H1 (cell line): Measurements from ENCODE around the gene CCNK. TPM values are rescaled to one million over a fixed set of nuclear protein-coding genes. Genes with fewer than 3 reads are reported as not detected.
A peak's percentile ranks its signal among the peaks of the same experiment; 100 is the strongest.

ENCODE experiments used
- CTCF ChIA-PET: fragments of 300-600 bp; sonication (Branson Sonifier 250); formaldehyde crosslinking; loops from one replicate; lab custom pipeline; 2021; ENCODE audit not compliant: partially characterized antibody; lab: Charles Lee
- POLR2A ChIA-PET: fragments of 300-600 bp; sonication (Branson Sonifier 250); formaldehyde crosslinking; loops from one replicate; lab custom pipeline; 2021; ENCODE audit warnings: inconsistent platforms; ENCODE audit not compliant: partially characterized antibody; lab: Charles Lee
- DNase-seq, 2 experiments: peaks; one replicate each; pipeline versions ENCODE4 v3.0.0 to v3.0.0-alpha.2; 2010 to 2022; ENCODE audit warnings: low spot score in 2 of 2, low read depth in 1 of 2, mixed read lengths in 1 of 2
- FAIRE-seq: peaks from 2 replicates; lab custom pipeline; 2011; peaks lifted over from hg19 to GRCh38; lab: Jason Lieb, UNC
- H2AFZ ChIP-seq: 2 replicates; pipeline ENCODE4 v1.8.1; 2012; ENCODE audit warnings: low read length, inconsistent platforms
- H2AK5ac ChIP-seq: 2 replicates; pipeline ENCODE4 v1.6.1; 2013; ENCODE audit warnings: low read depth, low read length
- H2BK120ac ChIP-seq: replicated peaks from 2 replicates; pipeline ENCODE3; 2013; ENCODE audit warnings: low read depth, low read length, inconsistent platforms
- H2BK12ac ChIP-seq: 2 replicates; pipeline ENCODE4 v1.6.1; 2013; ENCODE audit warnings: low read depth, low read length
- H2BK15ac ChIP-seq: 2 replicates; pipeline ENCODE4 v1.6.1; 2013; ENCODE audit warnings: low read length
- H2BK20ac ChIP-seq: 2 replicates; pipeline ENCODE4 v1.6.1; 2013; ENCODE audit warnings: low read length
- H2BK5ac ChIP-seq: 2 replicates; pipeline ENCODE4 v1.6.1; 2013; ENCODE audit warnings: low read depth, low read length
- H3K14ac ChIP-seq: 2 replicates; pipeline ENCODE4 v1.6.1; 2013; ENCODE audit warnings: inconsistent platforms; ENCODE audit not compliant: insufficient read length
- H3K18ac ChIP-seq: 2 replicates; pipeline ENCODE4 v1.6.1; 2013; ENCODE audit warnings: low read length; ENCODE audit errors: extremely low read depth
- H3K23ac ChIP-seq: 2 replicates; pipeline ENCODE4 v1.6.1; 2013; ENCODE audit warnings: inconsistent platforms; ENCODE audit not compliant: insufficient read length
- H3K23me2 ChIP-seq: 2 replicates; pipeline ENCODE4 v1.6.1; 2013; ENCODE audit warnings: low read depth, low read length
- H3K27ac ChIP-seq: 2 replicates; pipeline ENCODE4 v1.6.1; 2011; ENCODE audit warnings: low read depth, low read length, inconsistent platforms
- H3K27me3 ChIP-seq, 4 experiments: replicated peaks in 1 of 4; 1 replicate in 1 of 4; 2 replicates in 3 of 4; pipeline versions ENCODE4 v1.6.1 to v1.8.1; 2011 to 2013; ENCODE audit warnings: low read length in 3 of 4, mild to moderate bottlenecking in 3 of 4, inconsistent platforms in 2 of 4, mixed read lengths in 2 of 4, moderate library complexity in 1 of 4; ENCODE audit not compliant: control insufficient read depth in 3 of 4, insufficient read depth in 3 of 4; ENCODE audit errors: extremely low read depth in 1 of 4
- H3K36me3 ChIP-seq, 4 experiments: 2 replicates each; pipeline versions ENCODE4 v1.6.1 to v1.8.1; 2011 to 2013; ENCODE audit warnings: mild to moderate bottlenecking in 4 of 4, low read length in 3 of 4, moderate library complexity in 2 of 4, control low read depth in 1 of 4, inconsistent platforms in 1 of 4; ENCODE audit not compliant: insufficient read depth in 4 of 4, control insufficient read depth in 2 of 4
- H3K4ac ChIP-seq: replicated peaks from 2 replicates; pipeline ENCODE3; 2013; ENCODE audit warnings: low read length, low read depth, mixed read lengths, inconsistent platforms; ENCODE audit not compliant: insufficient read length
- H3K4me1 ChIP-seq, 4 experiments: replicated peaks in 1 of 4; 1 replicate in 1 of 4; 2 replicates in 3 of 4; pipeline versions ENCODE4 v1.6.1 to v1.8.1; 2011 to 2013; ENCODE audit warnings: low read length in 3 of 4, inconsistent platforms in 2 of 4, mixed read lengths in 1 of 4; ENCODE audit not compliant: insufficient read depth in 4 of 4, control insufficient read depth in 3 of 4
- H3K4me2 ChIP-seq, 2 experiments: 2 replicates each; pipeline versions ENCODE4 v1.6.1 to v1.8.1; 2011 to 2013; ENCODE audit warnings: low read depth in 2 of 2, low read length in 2 of 2, control low read depth in 1 of 2, inconsistent platforms in 1 of 2, mild to moderate bottlenecking in 1 of 2; ENCODE audit not compliant: insufficient read depth in 1 of 2
- H3K4me3 ChIP-seq, 4 experiments: fragments of 200-600, 300-600 bp in 1 of 4; sonication (generic), shearing (Covaris generic), sonication (Bioruptor Twin) in 1 of 4; 2 replicates each; pipeline versions ENCODE4 v1.5.1 to v1.8.1; 2011 to 2016; ENCODE audit warnings: low read length in 4 of 4, low read depth in 3 of 4, control low read depth in 2 of 4, inconsistent platforms in 2 of 4, mild to moderate bottlenecking in 2 of 4, mixed read lengths in 1 of 4, moderate library complexity in 1 of 4; ENCODE audit not compliant: insufficient read depth in 2 of 4; ENCODE audit errors: extremely low read depth in 1 of 4
- H3K56ac ChIP-seq: replicated peaks from 2 replicates; pipeline ENCODE3; 2013; ENCODE audit warnings: low read depth, mild to moderate bottlenecking, mixed read lengths, low read length, inconsistent platforms; ENCODE audit not compliant: insufficient read length
- H3K79me1 ChIP-seq: 2 replicates; pipeline ENCODE4 v1.6.1; 2013; ENCODE audit warnings: low read depth, low read length, control low read depth
- H3K79me2 ChIP-seq, 2 experiments: 2 replicates each; pipeline versions ENCODE4 v1.6.1 to v1.8.1; 2012 to 2013; ENCODE audit warnings: low read length in 2 of 2, mild to moderate bottlenecking in 2 of 2, inconsistent platforms in 1 of 2; ENCODE audit not compliant: insufficient read depth in 2 of 2, control insufficient read depth in 1 of 2
- H3K9ac ChIP-seq, 4 experiments: replicated peaks in 1 of 4; 1 replicate in 1 of 4; 2 replicates in 3 of 4; pipeline versions ENCODE4 v1.6.1 to v1.8.1; 2011 to 2013; ENCODE audit warnings: low read depth in 3 of 4, low read length in 3 of 4, control low read depth in 2 of 4, mild to moderate bottlenecking in 2 of 4, moderate library complexity in 2 of 4, inconsistent platforms in 1 of 4; ENCODE audit errors: extremely low read depth in 1 of 4
- H3K9me3 ChIP-seq, 2 experiments: 2 replicates each; pipeline versions ENCODE4 v1.6.1 to v1.8.1; 2012 to 2013; ENCODE audit warnings: mild to moderate bottlenecking in 2 of 2, moderate library complexity in 2 of 2, control low read depth in 1 of 2, inconsistent platforms in 1 of 2, low read depth in 1 of 2, low read length in 1 of 2, mixed read lengths in 1 of 2; ENCODE audit not compliant: insufficient read depth in 2 of 2
- H4K20me1 ChIP-seq, 2 experiments: replicated peaks in 1 of 2; 2 replicates each; pipeline versions ENCODE3 to v1.8.1; 2011 to 2013; ENCODE audit warnings: inconsistent platforms in 2 of 2, low read length in 2 of 2, mild to moderate bottlenecking in 1 of 2; ENCODE audit not compliant: insufficient read depth in 2 of 2, control insufficient read depth in 1 of 2
- H4K5ac ChIP-seq: 2 replicates; pipeline ENCODE4 v1.6.1; 2013; ENCODE audit warnings: low read length, low read depth, mixed read lengths, inconsistent platforms; ENCODE audit not compliant: insufficient read length
- H4K8ac ChIP-seq: 2 replicates; pipeline ENCODE4 v1.8.0; 2013; ENCODE audit warnings: mild to moderate bottlenecking, moderate library complexity, low read length, inconsistent platforms; ENCODE audit not compliant: insufficient read depth; ENCODE audit errors: extremely low read depth
- H4K91ac ChIP-seq: replicated peaks from 2 replicates; pipeline ENCODE3; 2013; ENCODE audit warnings: low read length, mixed read lengths, inconsistent platforms; ENCODE audit not compliant: insufficient read length
- ATF3 ChIP-seq: IDR thresholded peaks from 2 replicates; pipeline ENCODE4 v1.6.1; 2011; ENCODE audit warnings: low read depth, mild to moderate bottlenecking, low read length; ENCODE audit not compliant: insufficient read depth
- BACH1 ChIP-seq: IDR thresholded peaks from 2 replicates; pipeline ENCODE4 v1.6.1; 2012; ENCODE audit warnings: low read length, improper control_type of control experiment
- CHD2 ChIP-seq: IDR thresholded peaks from 2 replicates; pipeline ENCODE4 v1.6.1; 2012; ENCODE audit warnings: low read length, improper control_type of control experiment
- CREB1 ChIP-seq: IDR thresholded peaks from 2 replicates; pipeline ENCODE4 v1.6.1; 2012; ENCODE audit warnings: inconsistent platforms
- HDAC6 ChIP-seq: IDR thresholded peaks from one replicate; pipeline ENCODE4 v1.7.1; 2012; ENCODE audit warnings: low read depth, mild to moderate bottlenecking, inconsistent platforms, low read length, moderate library complexity
- RBBP5 ChIP-seq: IDR thresholded peaks from 2 replicates; pipeline ENCODE4 v1.7.1; 2012; ENCODE audit warnings: low read depth, mild to moderate bottlenecking, inconsistent platforms, low read length, moderate library complexity, borderline replicate concordance
- SAP30 ChIP-seq: fragments of 300-600 bp; sonication (generic); IDR thresholded peaks from 2 replicates; pipeline ENCODE4 v1.7.1; 2012; ENCODE audit warnings: low read length, moderate library complexity, mild to moderate bottlenecking, inconsistent platforms; ENCODE audit not compliant: insufficient read depth, insufficient replicate concordance
- SIN3A ChIP-seq, 2 experiments: IDR thresholded peaks in 1 of 2; conservative IDR thresholded peaks in 1 of 2; 2 replicates each; pipeline ENCODE4 v1.6.1; 2011 to 2012; ENCODE audit warnings: low read length in 2 of 2, improper control_type of control experiment in 1 of 2, low read depth in 1 of 2, mild to moderate bottlenecking in 1 of 2
- SIX5 ChIP-seq: IDR thresholded peaks from 2 replicates; pipeline ENCODE4 v1.6.1; 2011; ENCODE audit warnings: mild to moderate bottlenecking, low read depth, low read length
- SP4 ChIP-seq: IDR thresholded peaks from 2 replicates; pipeline ENCODE4 v1.6.1; 2012; ENCODE audit warnings: low read length, inconsistent platforms
- SRF ChIP-seq: IDR thresholded peaks from 2 replicates; pipeline ENCODE4 v1.6.1; 2011; ENCODE audit warnings: mild to moderate bottlenecking, low read depth, low read length, moderate library complexity
- WGBS, 2 experiments: shearing (Covaris generic) in 1 of 2; methylation state at CpG; one replicate each; pipeline versions ENCODE4 v1.1.6 to v1.1.7; 2013 to 2015; ENCODE audit warnings: low lambda C conversion rate in 2 of 2, mixed read lengths in 2 of 2, inconsistent platforms in 1 of 2, low coverage in 1 of 2, missing lambda C conversion rate in 1 of 2; ENCODE audit not compliant: insufficient replicate concordance in 2 of 2, insufficient coverage in 1 of 2, insufficient read length in 1 of 2; ENCODE audit errors: extremely low coverage in 1 of 2, missing lambda C conversion rate in 1 of 2; 5-methylcytosine and 5-hydroxymethylcytosine counted together
- polyA plus RNA-seq, 7 experiments: library from polyadenylated mRNA; depleted of rRNA in 3 of 7; stranded (reverse) in 5 of 7; unstranded in 2 of 7; fragments of >200 nt in 5 of 7; fragments of 200-250 nt in 2 of 7; gene quantifications; 1 replicate in 5 of 7; 2 replicates in 1 of 7; 4 replicates in 1 of 7; pipeline versions ENCODE4 v1.2.1 to v1.2.3, GENCODE V29; 2011 to 2013; ENCODE audit warnings: missing spikeins in 2 of 7, mixed read lengths in 2 of 7
- total RNA-seq: library from RNA; stranded (reverse); fragmentation: NEBNext Ultra II Directional; extraction: Animal tissue kit (Norgen Biotek cat#: 25700); gene quantifications from 2 replicates; pipeline ENCODE4 v1.2.1, GENCODE V29; 2021

Gene CCNK
- total and polyA plus RNA-seq, 2 of the 8 experiments (the other 6 are each of a cell fraction or from before 2014, with no cell fraction given): 10.7 to 82.7 TPM

- no peak overlapping the region for H3K9ac ChIP-seq
- peak overlapping the region; percentile 93 for H3K18ac ChIP-seq
- peak overlapping the region in 1 of 4 experiments; percentile 11; a peak in 1 of 8 replicates for H3K4me3 ChIP-seq
- no peaks in the 10 kb centered on the region for H3K36me3 ChIP-seq
- ChIA-PET CTCF (interaction anchor here (0.7 to 1.2 kb wide), 2 partner anchors 10 to 46 kb away, joined by 4 to 6 read pairs; no protein-coding TSS in a partner anchor), POLR2A (interaction anchor here (1.1 kb wide), 1 partner anchor 144 kb away, joined by 3 read pairs; no protein-coding TSS in a partner anchor)
- H4K20me1 ChIP-seq: peaks cover 1% of the 10 kb centered on the region in 2 experiments
- WGBS, 2 experiments: 79% methylated on average over 19 of the region's 19 CpGs; no CpG with 5 or more reads in 1 of the 2 experiments
- no peak overlapping the region for H2AFZ ChIP-seq
- no peaks in the 10 kb centered on the region for H3K27me3 ChIP-seq
- peak overlapping the region; percentile 56; the same call in 1 of the 2 replicates for H2BK5ac ChIP-seq
- DNase-seq (no peak), FAIRE-seq (no peak)
- no peaks in the 10 kb centered on the region for H3K23me2 ChIP-seq
- H3K14ac ChIP-seq: no peak overlapping the region
- H4K5ac ChIP-seq: peak overlapping the region; percentile 20
- peak overlapping the region; percentile 30 for H3K4ac ChIP-seq
- 0 out of 2 replicates have a peak overlapping the region, but pooled peaks have one; percentile 13 for H3K27ac ChIP-seq
- H2BK120ac ChIP-seq: no peak overlapping the region
- peak overlapping the region; percentile 83; the same call in 1 of the 2 replicates for H2BK15ac ChIP-seq
- H4K91ac ChIP-seq: peak overlapping the region; percentile 39
- H3K79me2 ChIP-seq: peaks cover 0 to 6% of the 10 kb centered on the region in 2 experiments; a peak in 1 of 4 replicates
- H3K23ac ChIP-seq: peak overlapping the region; percentile 12
- H2BK20ac ChIP-seq: peak overlapping the region; percentile 62
- peak overlapping the region; percentile 25; the same call in 1 of the 2 replicates for H2AK5ac ChIP-seq
- H3K79me1 ChIP-seq: peaks cover 15% of the 10 kb centered on the region
- H4K8ac ChIP-seq: peak overlapping the region; percentile 4; the same call in 1 of the 2 replicates
- peaks cover 3 to 44% (median 19%) of the 10 kb centered on the region in 4 experiments; a peak in 6 of 7 replicates for H3K4me1 ChIP-seq
- no peak overlapping the region for H3K56ac ChIP-seq
- peak overlapping the region; percentile 46; the same call in 1 of the 2 replicates for H2BK12ac ChIP-seq
- H3K4me2 ChIP-seq: peak overlapping the region; percentile 40 to 51; a peak in 3 of 4 replicates
- no peaks in the 10 kb centered on the region for H3K9me3 ChIP-seq
- TF ChIP-seq RBBP5 (no peak), CHD2 (no peak), BACH1 (no peak), SP4 (no peak), HDAC6 (no peak), SRF (no peak), ATF3 (no peak), SIN3A (conservative IDR thresholded peaks at IDR 0.05 in 1 of 2, IDR thresholded peaks at IDR 0.05 in 1 of 2; ENCODE audit: low read depth in 1 of 2, low read length in 2 of 2) (no peak), SIX5 (no peak), CREB1 (no peak), SAP30 (no peak)
These were observed 49.4 kb downstream of the CCNK start for GRCh38 chr14:99530407-99531155.
